ENCODE measurements around the gene OR52H1.

DNA sequence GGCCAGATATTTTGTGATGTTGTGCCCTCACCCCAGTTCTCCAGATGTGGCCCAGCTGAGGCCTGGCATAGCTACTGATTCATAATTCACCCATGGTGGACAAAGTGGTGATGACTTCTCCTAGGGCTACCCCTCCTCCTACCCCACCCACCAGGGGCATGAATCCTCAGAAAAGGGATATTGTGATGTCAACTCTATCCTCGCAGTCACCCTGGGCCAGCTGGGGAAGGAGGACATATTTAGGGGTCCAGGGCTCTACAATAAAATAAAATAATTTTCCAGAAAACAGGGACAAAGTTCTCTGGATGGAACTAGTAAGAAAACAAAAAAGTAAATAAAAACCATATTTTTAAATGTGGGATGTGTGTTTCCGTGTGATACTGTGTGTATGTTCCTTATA, 31.7 kb downstream of the OR52H1 start, which contains the start of gene UBQLNL:
- TF ChIP-seq, protein P1, sequence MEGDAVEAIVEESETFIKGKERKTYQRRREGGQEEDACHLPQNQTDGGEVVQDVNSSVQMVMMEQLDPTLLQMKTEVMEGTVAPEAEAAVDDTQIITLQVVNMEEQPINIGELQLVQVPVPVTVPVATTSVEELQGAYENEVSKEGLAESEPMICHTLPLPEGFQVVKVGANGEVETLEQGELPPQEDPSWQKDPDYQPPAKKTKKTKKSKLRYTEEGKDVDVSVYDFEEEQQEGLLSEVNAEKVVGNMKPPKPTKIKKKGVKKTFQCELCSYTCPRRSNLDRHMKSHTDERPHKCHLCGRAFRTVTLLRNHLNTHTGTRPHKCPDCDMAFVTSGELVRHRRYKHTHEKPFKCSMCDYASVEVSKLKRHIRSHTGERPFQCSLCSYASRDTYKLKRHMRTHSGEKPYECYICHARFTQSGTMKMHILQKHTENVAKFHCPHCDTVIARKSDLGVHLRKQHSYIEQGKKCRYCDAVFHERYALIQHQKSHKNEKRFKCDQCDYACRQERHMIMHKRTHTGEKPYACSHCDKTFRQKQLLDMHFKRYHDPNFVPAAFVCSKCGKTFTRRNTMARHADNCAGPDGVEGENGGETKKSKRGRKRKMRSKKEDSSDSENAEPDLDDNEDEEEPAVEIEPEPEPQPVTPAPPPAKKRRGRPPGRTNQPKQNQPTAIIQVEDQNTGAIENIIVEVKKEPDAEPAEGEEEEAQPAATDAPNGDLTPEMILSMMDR (IDR thresholded peaks at IDR 0.05; ENCODE audit: control extremely low read depth in 1 of 3, insufficient read depth in 1 of 3, low read depth in 1 of 3, low read length in 3 of 3), result no peak
- TF ChIP-seq HDAC2 (IDR thresholded peaks at IDR 0.05; ENCODE audit: borderline replicate concordance in 1 of 2, low read depth in 2 of 2, low read length in 2 of 2) (no peak), CREB1 (IDR thresholded peaks at IDR 0.05) (no peak), ZNF274 (IDR thresholded peaks at IDR 0.05; ENCODE audit: borderline replicate concordance, extremely low read depth, low read length) (no peak), POLR2A (IDR thresholded peaks at IDR 0.05; ENCODE audit: control extremely low read depth in 1 of 2, low read depth in 2 of 2, low read length in 2 of 2) (no peak), RFX5 (IDR thresholded peaks at IDR 0.05; ENCODE audit: borderline replicate concordance, low read depth, low read length) (no peak), FOSL1 (IDR thresholded peaks at IDR 0.05; ENCODE audit: insufficient read depth, low read depth, low read length) (no peak), TAF1 (IDR thresholded peaks at IDR 0.05; ENCODE audit: low read depth, low read length) (no peak)

All from H1 (cell line).